A549 treated with DMSO at 1 μM for 4 hours (cell line): Measurements from ENCODE around the gene EFNA5. TPM values are rescaled to one million over a fixed set of nuclear protein-coding genes. Genes with fewer than 3 reads are reported as not detected.

Experiments
- total RNA-seq: library from RNA; stranded (reverse); fragments of 200-300 nt; extraction: Qiagen RNA extraction; gene quantifications from 5 replicates; pipeline ENCODE4 v1.2.3, GENCODE V29; 2022; ENCODE audit warnings: low read depth

The EFNA5 gene
- 18.4 to 24.8 TPM (median 21.3 TPM) in 5 replicates for total RNA-seq

GRCh38 chr5:107670932-107671741 lies at the start of gene EFNA5:
Gene EFNA5 (minus strand): TSS chr5:107670937.

